DOHH2 (cell line): Measurements from ENCODE around the gene UBASH3A.

ENCODE experiments used
- H3F3A ChIP-seq: fragments of 200-600 bp; sonication (generic), shearing (Covaris generic); 2 replicates; pipeline ENCODE4 v1.6.0; 2016; ENCODE audit warnings: antibody characterized with exemption, mild to moderate bottlenecking; ENCODE audit not compliant: control insufficient read depth, insufficient read depth
- H3K27ac ChIP-seq: fragments of 200-600 bp; sonication (generic); 2 replicates; pipeline ENCODE4 v1.5.1; 2014; ENCODE audit warnings: low read depth, mild to moderate bottlenecking, low read length, moderate library complexity
- H3K27me3 ChIP-seq: fragments of 200-600 bp; sonication (generic); 2 replicates; pipeline ENCODE4 v1.6.1; 2014; ENCODE audit warnings: mild to moderate bottlenecking, low read length, mixed read lengths; ENCODE audit not compliant: control insufficient read depth
- H3K36me3 ChIP-seq: fragments of 200-600 bp; sonication (generic); 2 replicates; pipeline ENCODE4 v1.6.1; 2014; ENCODE audit warnings: mild to moderate bottlenecking, low read length, moderate library complexity, mixed read lengths; ENCODE audit not compliant: control insufficient read depth
- H3K4me1 ChIP-seq: fragments of 200-600 bp; sonication (generic); 2 replicates; pipeline ENCODE4 v1.6.1; 2014; ENCODE audit warnings: mild to moderate bottlenecking, low read length, mixed read lengths; ENCODE audit not compliant: control insufficient read depth
- H3K4me2 ChIP-seq: fragments of 200-600 bp; sonication (generic); 2 replicates; pipeline ENCODE4 v1.6.0; 2014; ENCODE audit warnings: mild to moderate bottlenecking, low read length, moderate library complexity
- H3K4me3 ChIP-seq: fragments of 200-600 bp; sonication (generic); 2 replicates; pipeline ENCODE4 v1.5.1; 2014; ENCODE audit warnings: mild to moderate bottlenecking, low read length, mixed read lengths
- H3K79me2 ChIP-seq: fragments of 200-600 bp; sonication (generic); 2 replicates; pipeline ENCODE4 v1.6.1; 2014; ENCODE audit warnings: mild to moderate bottlenecking, low read length, mixed read lengths; ENCODE audit not compliant: control insufficient read depth
- H3K9me2 ChIP-seq: fragments of 200-600 bp; sonication (generic); replicated peaks from 2 replicates; pipeline ENCODE4 v1.6.1; 2014; ENCODE audit warnings: mild to moderate bottlenecking, low read length, mixed read lengths; ENCODE audit not compliant: control insufficient read depth
- H3K9me3 ChIP-seq: fragments of 200-600 bp; sonication (generic); 2 replicates; pipeline ENCODE4 v1.6.1; 2014; ENCODE audit warnings: antibody characterized with exemption, low read length, mixed read lengths; ENCODE audit not compliant: control insufficient read depth, insufficient read depth
- H4K20me1 ChIP-seq: fragments of 200-600 bp; sonication (generic); 2 replicates; pipeline ENCODE4 v1.6.0; 2014; ENCODE audit warnings: low read depth, mild to moderate bottlenecking, antibody characterized with exemption, low read length, moderate library complexity; ENCODE audit not compliant: control insufficient read depth, insufficient read depth
- EZH2phosphoT487 ChIP-seq: fragments of 200-600 bp; sonication (generic); IDR thresholded peaks from 2 replicates; pipeline ENCODE4 v1.6.1; 2017; ENCODE audit warnings: borderline replicate concordance, mild to moderate bottlenecking, antibody characterized with exemption, low read length, moderate library complexity, mixed read lengths
- TF ChIP-seq, protein P1 (sequence below): fragments of 200-600 bp; sonication (generic); IDR thresholded peaks from one replicate; pipeline ENCODE4 v1.5.1; 2014; ENCODE audit warnings: antibody characterized with exemption, mild to moderate bottlenecking, low read depth, low read length; ENCODE audit not compliant: poor library complexity, severe bottlenecking

UBASH3A gene

DNA sequence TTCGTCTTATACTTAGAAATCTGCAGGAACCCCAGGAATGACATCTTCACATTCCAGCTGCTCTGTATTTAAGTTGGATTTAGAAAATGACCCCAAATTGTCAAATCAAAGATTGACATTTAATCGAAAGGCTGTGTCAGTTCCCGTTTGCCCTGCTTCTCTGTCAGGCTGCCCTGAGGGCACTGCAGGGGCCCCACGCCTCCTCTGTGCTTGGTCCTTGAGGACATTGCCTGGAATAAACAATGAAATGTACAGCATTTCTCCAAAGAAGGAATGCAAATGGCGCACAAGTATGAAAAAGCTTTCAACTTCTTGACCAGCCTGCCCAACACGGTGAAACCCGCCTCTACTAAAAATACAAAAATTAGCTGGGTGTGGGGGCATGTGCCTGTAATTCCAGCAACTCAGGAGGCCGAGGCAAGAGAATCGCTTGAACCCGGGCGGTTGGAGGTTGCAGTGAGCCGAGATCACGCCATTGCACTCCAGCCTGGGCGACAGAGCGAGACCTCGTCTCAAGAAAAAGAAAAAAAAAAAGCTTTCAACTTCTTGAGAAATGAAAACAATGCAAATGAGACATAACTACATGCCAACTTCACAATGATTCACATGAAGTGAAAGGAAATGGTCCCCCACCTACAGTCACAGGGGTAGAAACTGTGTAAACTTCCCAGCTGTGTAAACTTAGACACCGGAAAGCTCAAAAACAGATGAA lies 10.8 kb upstream of the UBASH3A start:
- Histone ChIP-seq H4K20me1 (no peaks in the 10 kb centered on the region), H3K36me3 (no peaks in the 10 kb centered on the region), H3K27ac (no peak overlapping the region), H3F3A (no peaks in the 10 kb centered on the region), H3K79me2 (no peaks in the 10 kb centered on the region), H3K27me3 (peaks cover 54% of the 10 kb centered on the region), H3K9me3 (no peaks in the 10 kb centered on the region), H3K4me1 (peaks cover 26% of the 10 kb centered on the region), H3K9me2 (no peaks in the 10 kb centered on the region), H3K4me2 (peak overlapping the region; percentile 12), H3K4me3 (no peak overlapping the region)
- TF ChIP-seq EZH2phosphoT487: no peak
- TF ChIP-seq, protein P1, sequence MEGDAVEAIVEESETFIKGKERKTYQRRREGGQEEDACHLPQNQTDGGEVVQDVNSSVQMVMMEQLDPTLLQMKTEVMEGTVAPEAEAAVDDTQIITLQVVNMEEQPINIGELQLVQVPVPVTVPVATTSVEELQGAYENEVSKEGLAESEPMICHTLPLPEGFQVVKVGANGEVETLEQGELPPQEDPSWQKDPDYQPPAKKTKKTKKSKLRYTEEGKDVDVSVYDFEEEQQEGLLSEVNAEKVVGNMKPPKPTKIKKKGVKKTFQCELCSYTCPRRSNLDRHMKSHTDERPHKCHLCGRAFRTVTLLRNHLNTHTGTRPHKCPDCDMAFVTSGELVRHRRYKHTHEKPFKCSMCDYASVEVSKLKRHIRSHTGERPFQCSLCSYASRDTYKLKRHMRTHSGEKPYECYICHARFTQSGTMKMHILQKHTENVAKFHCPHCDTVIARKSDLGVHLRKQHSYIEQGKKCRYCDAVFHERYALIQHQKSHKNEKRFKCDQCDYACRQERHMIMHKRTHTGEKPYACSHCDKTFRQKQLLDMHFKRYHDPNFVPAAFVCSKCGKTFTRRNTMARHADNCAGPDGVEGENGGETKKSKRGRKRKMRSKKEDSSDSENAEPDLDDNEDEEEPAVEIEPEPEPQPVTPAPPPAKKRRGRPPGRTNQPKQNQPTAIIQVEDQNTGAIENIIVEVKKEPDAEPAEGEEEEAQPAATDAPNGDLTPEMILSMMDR: no peak

DNA sequence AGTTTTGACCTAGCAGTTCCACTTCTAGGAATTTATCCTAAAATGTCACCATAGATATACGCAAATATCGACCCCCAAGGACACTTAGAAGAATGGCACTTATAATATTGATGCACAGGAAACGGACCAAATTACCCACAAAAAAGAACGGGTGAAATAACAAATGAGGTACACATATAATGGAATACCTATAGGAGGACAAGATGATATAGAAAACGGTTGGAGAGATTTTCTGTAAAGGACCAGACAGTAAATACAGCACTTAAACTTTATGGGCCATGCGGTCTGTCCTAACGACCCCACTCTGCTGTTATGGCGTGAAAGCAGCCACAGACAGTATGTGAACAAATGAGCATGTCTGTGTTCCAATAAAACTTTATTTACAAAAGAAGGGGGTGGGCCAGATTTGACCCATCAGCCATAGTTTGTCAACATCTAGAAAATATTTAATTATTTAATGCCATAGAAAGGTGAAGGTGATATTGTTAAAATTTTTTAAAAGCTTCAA lies 10.2 kb upstream of the UBASH3A start:
- no peak overlapping the region for H3K4me3 ChIP-seq
- no peaks in the 10 kb centered on the region for H3K79me2 ChIP-seq
- no peak for TF ChIP-seq EZH2phosphoT487
- TF ChIP-seq, protein P1: no peak
- no peaks in the 10 kb centered on the region for H3F3A ChIP-seq
- no peak overlapping the region for H3K27ac ChIP-seq
- no peaks in the 10 kb centered on the region for H3K9me3 ChIP-seq
- no peaks in the 10 kb centered on the region for H3K9me2 ChIP-seq
- H3K4me1 ChIP-seq: peaks cover 26% of the 10 kb centered on the region
- H4K20me1 ChIP-seq: no peaks in the 10 kb centered on the region
- peak overlapping the region; percentile 12 for H3K4me2 ChIP-seq
- peaks cover 54% of the 10 kb centered on the region for H3K27me3 ChIP-seq
- no peaks in the 10 kb centered on the region for H3K36me3 ChIP-seq

DNA sequence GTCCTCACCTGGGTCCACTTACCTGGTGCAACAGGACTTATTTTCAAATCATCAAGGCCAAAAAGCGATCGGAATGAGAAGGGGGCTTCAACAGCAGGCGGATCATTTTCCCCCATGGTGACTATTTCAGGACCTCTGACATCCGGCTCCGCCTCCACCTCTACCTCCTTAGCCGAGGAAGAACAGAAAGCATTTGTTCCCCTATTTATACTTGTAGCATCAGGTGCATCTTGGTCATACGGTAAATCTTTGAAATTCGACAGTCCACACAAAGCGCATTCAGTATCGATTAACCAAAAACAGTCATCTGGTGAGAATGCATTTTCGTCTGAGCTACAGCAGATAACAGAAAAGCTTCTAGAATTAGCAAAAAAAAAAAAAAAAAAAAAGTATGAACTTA lies 8.4 kb upstream of the UBASH3A start:
- H3K4me1 ChIP-seq: peaks cover 28% of the 10 kb centered on the region
- no peak overlapping the region for H3K27ac ChIP-seq

More for the DNA sequence above, 8.4 kb upstream of the UBASH3A start:
- TF ChIP-seq, protein P1: no peak
- TF ChIP-seq EZH2phosphoT487: no peak
- no peak overlapping the region for H3K4me2 ChIP-seq
- no peaks in the 10 kb centered on the region for H4K20me1 ChIP-seq
- H3K27me3 ChIP-seq: peaks cover 48% of the 10 kb centered on the region
- no peaks in the 10 kb centered on the region for H3K9me2 ChIP-seq
- no peaks in the 10 kb centered on the region for H3K79me2 ChIP-seq
- H3K36me3 ChIP-seq: no peaks in the 10 kb centered on the region
- no peaks in the 10 kb centered on the region for H3K9me3 ChIP-seq
- H3F3A ChIP-seq: no peaks in the 10 kb centered on the region
- H3K4me3 ChIP-seq: no peak overlapping the region
